IPS-20b (cell line): ENCODE measurements around the gene PI3.
"Not testable (repeated sequence)": the region's sequence is repeated elsewhere in the genome, so short reads cannot be mapped to it uniquely, and the experiment has no call there.

Source experiments
- H3K27ac ChIP-seq: one replicate; pipeline ENCODE4 v1.5.1; 2013; ENCODE audit warnings: low read length
- H3K27me3 ChIP-seq: 2 replicates; pipeline ENCODE4 v1.6.1; 2013; ENCODE audit warnings: mild to moderate bottlenecking, low read length, inconsistent platforms; ENCODE audit not compliant: insufficient read depth
- H3K36me3 ChIP-seq: 2 replicates; pipeline ENCODE4 v1.6.1; 2013; ENCODE audit warnings: low read depth, mild to moderate bottlenecking, inconsistent platforms, low read length, moderate library complexity; ENCODE audit not compliant: insufficient read depth
- H3K4me1 ChIP-seq: 2 replicates; pipeline ENCODE4 v1.6.1; 2013; ENCODE audit warnings: mild to moderate bottlenecking, control low read depth, inconsistent platforms, low read length, moderate library complexity; ENCODE audit not compliant: insufficient read depth
- H3K4me3 ChIP-seq: 2 replicates; pipeline ENCODE4 v1.5.1; 2013; ENCODE audit warnings: mild to moderate bottlenecking, low read length, inconsistent platforms
- H3K9ac ChIP-seq: 2 replicates; pipeline ENCODE4 v1.6.1; 2013; ENCODE audit warnings: low read depth, mild to moderate bottlenecking, inconsistent platforms, low read length, moderate library complexity
- H3K9me3 ChIP-seq: 2 replicates; pipeline ENCODE4 v1.6.1; 2013; ENCODE audit warnings: mild to moderate bottlenecking, low read depth, low read length, inconsistent platforms; ENCODE audit not compliant: insufficient read depth

Gene PI3

GRCh38 chr20:45174434-45175364, at the start of gene PI3:
PI3 (plus strand) TSS chr20:45174902; CDS start chr20:45174923, 21 bp downstream.
- no peak within 1 kb of the TSS for H3K27ac ChIP-seq
- H3K4me3 ChIP-seq: no peak within 1 kb of the TSS
- no peaks in the 10 kb centered on the region for H3K36me3 ChIP-seq

GRCh38 chr20:45128099-45128498, 46.6 kb upstream of the PI3 start:
- Histone ChIP-seq H3K27me3 (peaks cover 5% of the 10 kb centered on the region; the same call in 1 of the 2 replicates), H3K9me3 (no peaks in the 10 kb centered on the region), H3K27ac (no peak overlapping the region), H3K4me3 (no peak overlapping the region), H3K36me3 (no peaks in the 10 kb centered on the region), H3K9ac (no peak overlapping the region), H3K4me1 (no peaks in the 10 kb centered on the region)

More at GRCh38 chr20:45174434-45175364, at the start of gene PI3:
- H3K9me3 ChIP-seq: no peaks in the 10 kb centered on the region
- no peak within 1 kb of the TSS for H3K9ac ChIP-seq
- no peaks in the 10 kb centered on the region for H3K27me3 ChIP-seq
- no peaks in the 10 kb centered on the region for H3K4me1 ChIP-seq

- H3K9ac ChIP-seq: no peak overlapping the region
- H3K9me3 ChIP-seq: no peaks in the 10 kb centered on the region
- no peaks in the 10 kb centered on the region for H3K36me3 ChIP-seq
- no peak overlapping the region for H3K27ac ChIP-seq
- no peaks in the 10 kb centered on the region for H3K27me3 ChIP-seq
- H3K4me3 ChIP-seq: no peak overlapping the region
- no peaks in the 10 kb centered on the region for H3K4me1 ChIP-seq
These were observed 37.8 kb upstream of the PI3 start for GRCh38 chr20:45136911-45137310.

GRCh38 chr20:45138561-45139300, 36.0 kb upstream of the PI3 start:
- no peak overlapping the region for H3K4me3 ChIP-seq
- H3K4me1 ChIP-seq: no peaks in the 10 kb centered on the region
- no peak overlapping the region for H3K27ac ChIP-seq
- no peak overlapping the region for H3K9ac ChIP-seq
- H3K36me3 ChIP-seq: no peaks in the 10 kb centered on the region
- no peaks in the 10 kb centered on the region for H3K9me3 ChIP-seq
- 0 out of 2 replicates have a peak, but pooled peaks cover 4% of the 10 kb centered on the region for H3K27me3 ChIP-seq

GRCh38 chr20:45139733-45140375, 34.8 kb upstream of the PI3 start:
- not testable (repeated sequence) for H3K9me3 ChIP-seq, H3K4me3 ChIP-seq, H3K9ac ChIP-seq, H3K4me1 ChIP-seq, H3K27me3 ChIP-seq, H3K27ac ChIP-seq, H3K36me3 ChIP-seq

- Histone ChIP-seq H3K27ac (no peak overlapping the region), H3K4me3 (no peak overlapping the region), H3K27me3 (peaks cover 13% of the 10 kb centered on the region; the same call in 1 of the 2 replicates), H3K36me3 (no peaks in the 10 kb centered on the region), H3K4me1 (no peaks in the 10 kb centered on the region), H3K9me3 (no peaks in the 10 kb centered on the region), H3K9ac (no peak overlapping the region)
These were observed 33.9 kb upstream of the PI3 start for GRCh38 chr20:45140836-45141235.

GRCh38 chr20:45149062-45149461, 25.6 kb upstream of the PI3 start:
- Histone ChIP-seq H3K27me3 (peaks cover 18% of the 10 kb centered on the region; the same call in 1 of the 2 replicates), H3K9ac (no peak overlapping the region), H3K36me3 (no peaks in the 10 kb centered on the region), H3K27ac (no peak overlapping the region), H3K9me3 (no peaks in the 10 kb centered on the region), H3K4me3 (no peak overlapping the region), H3K4me1 (no peaks in the 10 kb centered on the region)

- Histone ChIP-seq H3K27ac (no peak overlapping the region), H3K36me3 (no peaks in the 10 kb centered on the region)
These were observed 22.3 kb upstream of the PI3 start for GRCh38 chr20:45152405-45152804.

GRCh38 chr20:45153147-45153546, 21.6 kb upstream of the PI3 start:
- Histone ChIP-seq H3K4me1 (no peaks in the 10 kb centered on the region), H3K36me3 (no peaks in the 10 kb centered on the region), H3K9me3 (peaks cover 3% of the 10 kb centered on the region; the same call in 1 of the 2 replicates), H3K4me3 (no peak overlapping the region), H3K27me3 (peaks cover 4% of the 10 kb centered on the region; the same call in 1 of the 2 replicates), H3K9ac (no peak overlapping the region), H3K27ac (no peak overlapping the region)

More at GRCh38 chr20:45152405-45152804, 22.3 kb upstream of the PI3 start:
- Histone ChIP-seq H3K9ac (no peak overlapping the region), H3K4me1 (no peaks in the 10 kb centered on the region), H3K9me3 (peaks cover 3% of the 10 kb centered on the region; the same call in 1 of the 2 replicates), H3K27me3 (peaks cover 4% of the 10 kb centered on the region; the same call in 1 of the 2 replicates), H3K4me3 (no peak overlapping the region)

- peaks cover 3% of the 10 kb centered on the region; the same call in 1 of the 2 replicates for H3K9me3 ChIP-seq
- H3K9ac ChIP-seq: no peak overlapping the region
- H3K36me3 ChIP-seq: no peaks in the 10 kb centered on the region
- no peak overlapping the region for H3K27ac ChIP-seq
- no peak overlapping the region for H3K4me3 ChIP-seq
- no peaks in the 10 kb centered on the region for H3K4me1 ChIP-seq
- H3K27me3 ChIP-seq: peaks cover 4% of the 10 kb centered on the region; the same call in 1 of the 2 replicates
These were observed 20.9 kb upstream of the PI3 start for GRCh38 chr20:45153752-45154151.

GRCh38 chr20:45154183-45154582, 20.5 kb upstream of the PI3 start:
- Histone ChIP-seq H3K9me3 (peaks cover 3% of the 10 kb centered on the region; the same call in 1 of the 2 replicates), H3K9ac (no peak overlapping the region), H3K27me3 (peaks cover 4% of the 10 kb centered on the region; the same call in 1 of the 2 replicates), H3K27ac (no peak overlapping the region), H3K4me3 (no peak overlapping the region), H3K4me1 (no peaks in the 10 kb centered on the region), H3K36me3 (no peaks in the 10 kb centered on the region)
